ENCODE data around the gene ZFP36.
"Not testable (repeated sequence)": the region's sequence is repeated elsewhere in the genome, so short reads cannot be mapped to it uniquely, and the experiment has no call there.

DNA sequence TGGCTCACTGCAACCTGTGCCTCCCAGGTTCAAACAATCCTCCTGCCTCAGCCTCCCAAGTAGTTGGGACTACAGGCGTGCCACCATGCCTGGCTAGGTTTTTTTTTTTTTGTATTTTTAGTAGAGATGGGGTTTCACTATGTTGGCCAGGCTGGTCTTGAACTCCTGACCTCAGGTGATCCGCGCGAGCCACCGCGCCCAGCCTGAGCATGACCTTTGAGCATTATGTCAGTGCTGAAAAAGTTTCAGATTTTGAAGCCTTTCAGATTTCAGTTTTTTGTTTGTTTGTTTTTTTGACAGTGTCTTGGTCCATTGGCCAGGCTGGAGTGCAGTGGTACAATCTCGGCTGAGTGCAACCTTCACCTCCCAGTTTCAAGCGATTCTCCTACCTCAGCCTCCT lies 44.6 kb downstream of the ZFP36 start:
- TF ChIP-seq, protein P1, sequence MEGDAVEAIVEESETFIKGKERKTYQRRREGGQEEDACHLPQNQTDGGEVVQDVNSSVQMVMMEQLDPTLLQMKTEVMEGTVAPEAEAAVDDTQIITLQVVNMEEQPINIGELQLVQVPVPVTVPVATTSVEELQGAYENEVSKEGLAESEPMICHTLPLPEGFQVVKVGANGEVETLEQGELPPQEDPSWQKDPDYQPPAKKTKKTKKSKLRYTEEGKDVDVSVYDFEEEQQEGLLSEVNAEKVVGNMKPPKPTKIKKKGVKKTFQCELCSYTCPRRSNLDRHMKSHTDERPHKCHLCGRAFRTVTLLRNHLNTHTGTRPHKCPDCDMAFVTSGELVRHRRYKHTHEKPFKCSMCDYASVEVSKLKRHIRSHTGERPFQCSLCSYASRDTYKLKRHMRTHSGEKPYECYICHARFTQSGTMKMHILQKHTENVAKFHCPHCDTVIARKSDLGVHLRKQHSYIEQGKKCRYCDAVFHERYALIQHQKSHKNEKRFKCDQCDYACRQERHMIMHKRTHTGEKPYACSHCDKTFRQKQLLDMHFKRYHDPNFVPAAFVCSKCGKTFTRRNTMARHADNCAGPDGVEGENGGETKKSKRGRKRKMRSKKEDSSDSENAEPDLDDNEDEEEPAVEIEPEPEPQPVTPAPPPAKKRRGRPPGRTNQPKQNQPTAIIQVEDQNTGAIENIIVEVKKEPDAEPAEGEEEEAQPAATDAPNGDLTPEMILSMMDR (conservative IDR thresholded peaks at IDR 0.05), result not testable (repeated sequence)
- not testable (repeated sequence) for TF ChIP-seq EZH2 (IDR thresholded peaks at IDR 0.05; ENCODE audit: low read depth)
